GM18502 (cell line): ENCODE data around the gene TMPRSS7.

Source experiments
- ATAC-seq: cut with Tn5 transposase; IDR thresholded peaks from one replicate; pipeline ENCODE4 v1.9.1; 2021; ENCODE audit warnings: mild to moderate bottlenecking; ENCODE audit not compliant: unreplicated experiment, poor library complexity

The TMPRSS7 gene

DNA sequence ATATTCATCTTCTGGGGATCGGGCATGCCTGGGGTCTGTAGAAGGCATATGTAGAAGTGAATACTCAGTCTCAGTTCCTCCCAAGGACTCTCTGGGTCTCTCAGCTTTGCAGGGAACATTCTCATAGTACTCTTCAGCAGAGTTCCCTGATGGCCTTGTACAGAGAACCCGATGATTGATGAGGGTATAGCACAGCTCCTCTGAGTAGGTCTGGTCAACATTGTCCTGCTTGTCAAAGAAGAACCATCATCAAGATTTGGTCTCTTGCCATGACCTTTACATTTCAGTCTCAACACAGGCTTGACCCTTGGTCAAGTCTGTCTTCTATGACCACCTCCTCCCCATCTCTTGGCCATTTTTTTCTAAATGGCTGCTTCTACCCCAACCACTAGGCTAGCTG is 89.0 kb downstream of the TMPRSS7 start:
- no peak for ATAC-seq

DNA sequence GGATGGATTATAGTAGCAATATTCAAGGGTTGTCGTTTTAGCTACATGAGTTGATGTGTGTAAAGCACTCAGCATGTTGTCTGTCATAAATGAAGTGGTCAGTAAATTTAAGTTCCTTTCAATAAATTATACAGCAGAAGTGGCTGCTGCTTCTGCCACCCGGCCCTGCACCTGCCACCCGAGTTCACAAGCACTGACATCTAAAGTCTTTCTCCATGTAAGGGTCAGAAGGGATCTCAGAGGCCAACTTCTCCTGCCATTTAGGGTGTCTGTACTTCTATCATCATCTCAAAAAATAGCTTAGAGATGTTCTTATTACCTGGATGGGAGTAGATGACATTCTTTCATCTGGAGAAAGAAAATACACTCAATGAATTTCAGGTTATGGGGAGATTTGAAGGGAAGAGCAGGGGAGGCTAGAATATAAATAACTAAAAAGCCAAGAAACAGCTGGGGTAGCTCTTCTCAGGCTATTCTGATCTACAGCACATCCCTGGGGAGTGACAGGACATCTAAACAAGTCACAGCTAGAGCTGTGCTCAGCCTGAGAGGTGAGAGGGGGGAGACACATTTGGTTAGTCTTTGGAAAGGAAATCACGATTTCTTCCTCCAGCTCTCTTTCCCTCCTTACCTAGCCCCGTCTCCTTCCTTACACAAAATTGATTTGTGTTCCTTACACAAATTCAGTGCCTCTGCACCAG is 90.5 kb downstream of the TMPRSS7 start:
- ATAC-seq, result no peak

DNA sequence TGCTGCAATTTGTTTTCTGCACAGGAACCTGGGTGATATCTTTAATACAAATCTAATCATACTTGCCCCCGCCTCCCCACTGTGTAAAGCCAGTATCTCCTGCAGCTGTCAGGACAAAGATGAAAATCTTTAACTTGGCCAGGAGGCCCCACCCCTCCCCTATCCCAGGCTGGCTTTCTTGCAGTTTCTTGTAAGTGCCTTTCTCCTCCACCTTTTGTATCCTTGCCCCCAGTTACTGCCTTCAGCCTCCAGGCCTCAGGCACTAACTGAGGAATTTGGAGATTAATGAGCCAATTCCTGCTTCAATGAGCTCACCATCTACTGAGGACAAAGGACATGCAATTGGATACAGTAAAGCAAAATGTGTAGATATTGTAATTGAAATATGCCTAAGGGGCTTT is 92.0 kb downstream of the TMPRSS7 start:
- ATAC-seq, result no peak

DNA sequence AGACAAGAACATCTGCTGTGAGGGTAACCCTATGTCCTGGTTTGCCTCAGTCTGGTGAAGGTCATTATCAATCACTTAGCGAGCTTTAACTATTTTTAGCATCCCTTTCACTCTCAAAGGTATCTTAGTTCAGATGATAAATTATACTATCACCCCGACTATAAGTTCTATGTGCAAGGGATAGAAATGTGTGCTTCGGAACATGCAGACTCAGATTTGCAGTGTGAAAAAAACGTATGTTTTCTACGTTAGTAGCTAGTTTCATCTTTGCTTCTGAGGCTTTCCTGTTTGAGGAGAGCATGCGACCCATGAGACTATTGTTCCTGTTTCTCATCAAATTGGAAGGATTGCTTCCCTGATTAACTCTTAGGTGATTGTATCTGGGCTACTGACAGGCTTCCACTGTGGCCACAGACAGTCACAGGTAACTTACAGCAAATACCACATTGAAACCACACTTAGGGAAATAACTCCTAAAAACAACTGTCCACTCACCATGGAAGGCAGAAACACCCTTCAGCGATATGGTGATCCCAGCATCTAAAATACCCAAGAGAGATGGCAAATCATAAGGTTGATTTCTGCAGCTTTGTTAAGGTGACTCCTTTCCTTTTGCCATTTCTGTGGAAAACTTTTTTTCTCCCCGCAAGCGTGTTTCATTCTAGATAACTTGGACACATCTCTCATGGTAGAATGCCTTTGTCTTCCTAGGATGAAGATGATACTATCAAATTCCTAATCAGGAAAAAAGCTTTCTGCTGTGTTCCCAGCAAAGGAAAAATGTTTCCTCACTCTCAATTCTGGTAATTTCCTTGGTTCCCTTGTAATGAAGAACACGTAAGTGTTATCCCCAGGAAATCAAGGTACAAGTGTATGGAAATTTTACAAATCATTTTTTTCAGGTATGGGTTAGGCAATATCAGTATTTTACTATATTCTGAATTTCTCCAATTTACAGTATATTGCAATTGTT is 93.3 kb downstream of the TMPRSS7 start:
- no peak for ATAC-seq

DNA sequence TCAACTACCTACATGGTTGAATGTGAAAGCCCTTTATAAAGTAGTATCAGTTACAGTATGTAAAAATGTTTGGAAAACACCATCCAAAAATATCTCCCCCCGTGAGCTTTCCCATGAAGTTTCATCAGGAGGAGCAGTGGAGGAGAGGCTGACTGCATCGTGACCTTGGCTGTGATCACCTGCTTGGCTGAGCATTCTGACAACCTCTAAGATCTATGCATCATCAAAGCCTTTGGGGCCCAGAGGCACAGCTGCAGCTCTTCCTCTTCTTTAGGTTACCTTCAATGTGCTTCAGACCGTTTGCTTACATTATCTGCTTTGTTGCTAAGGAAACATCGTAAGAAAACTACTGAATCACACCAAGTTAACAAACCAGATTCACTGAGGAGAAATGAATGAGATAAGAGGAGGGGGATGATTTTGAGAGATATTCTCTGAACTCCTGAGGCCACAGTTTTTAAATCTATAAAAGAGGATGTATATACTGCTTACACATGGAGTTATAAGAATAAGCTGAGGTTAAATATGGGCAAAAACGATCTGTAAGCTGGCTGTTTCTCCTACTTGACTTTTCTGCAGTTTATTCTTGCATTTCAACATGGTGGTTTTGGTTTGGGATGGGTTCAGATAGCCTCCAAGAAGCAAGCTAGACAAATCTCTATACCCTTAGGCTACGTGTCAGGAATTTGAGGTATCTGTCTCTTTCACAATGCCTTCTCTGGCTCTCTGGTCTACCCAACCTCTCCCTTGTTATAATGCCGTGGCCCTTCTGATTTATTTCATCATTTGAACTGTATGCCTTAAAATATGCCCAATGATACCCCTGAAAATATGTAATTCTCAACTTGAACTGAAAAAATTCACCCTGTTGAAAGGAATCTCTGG is 94.5 kb downstream of the TMPRSS7 start:
- ATAC-seq, result peak; percentile 54

DNA sequence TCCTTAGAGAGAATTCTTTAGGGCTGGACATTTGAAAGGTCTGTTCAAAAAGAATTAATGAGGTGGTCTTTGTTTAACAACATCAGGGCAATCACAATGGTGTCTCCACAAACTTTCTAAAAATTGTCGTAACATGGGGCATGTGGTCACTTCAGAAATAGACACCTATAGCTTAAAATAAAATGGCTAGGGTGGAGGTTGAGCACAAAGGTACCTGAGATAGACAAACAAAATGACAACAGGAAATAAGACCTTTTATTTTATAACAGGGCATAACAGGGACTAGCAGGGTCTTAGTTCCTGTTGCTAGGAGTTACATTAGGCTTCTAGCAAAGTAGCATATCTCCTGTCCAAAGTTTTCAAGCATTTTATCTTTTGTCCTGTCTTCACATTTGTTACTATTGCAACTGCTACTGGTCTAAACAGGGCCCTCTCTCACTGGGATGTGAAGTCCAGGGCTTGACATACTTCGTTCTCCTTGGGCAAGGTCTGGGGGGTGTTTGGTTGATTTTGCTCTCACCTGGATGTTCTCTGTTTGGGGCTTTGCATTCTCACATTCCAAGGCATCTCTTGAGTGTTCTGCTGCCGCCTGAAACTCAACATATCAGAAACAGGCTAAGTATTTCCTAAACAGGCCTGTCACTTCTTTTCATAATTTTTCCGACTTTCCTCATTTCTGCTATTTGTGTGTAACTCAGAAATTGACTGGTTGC is 95.5 kb downstream of the TMPRSS7 start:
- ATAC-seq, result no peak

DNA sequence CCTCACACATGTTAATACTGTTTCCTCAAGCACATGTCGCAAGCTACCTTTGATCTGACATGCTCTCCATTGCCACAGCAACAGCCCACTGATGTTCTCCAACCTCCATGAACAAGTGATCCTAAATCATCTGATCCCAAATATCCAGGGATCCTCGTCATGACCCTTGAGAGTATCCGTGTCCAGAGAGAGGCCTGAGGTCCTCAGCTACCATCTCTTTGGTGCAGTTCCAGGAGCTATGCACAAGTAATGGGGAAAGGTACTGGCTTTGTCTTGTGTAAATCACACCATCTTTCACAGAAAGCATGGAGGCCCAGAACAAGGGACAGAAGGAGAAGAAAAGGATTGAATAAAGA is 96.1 kb downstream of the TMPRSS7 start:
- no peak for ATAC-seq
